ENCODE results near the gene MANEAL. TPM values are rescaled to one million over a fixed set of nuclear protein-coding genes. Genes with fewer than 3 reads are reported as not detected.

MANEAL gene
- total RNA-seq, 3 donors from 2014 or later (not counting 1 experiment from before 2014, with no cell fraction given): 1.6 to 3.8 (median 2.4) TPM

DNA sequence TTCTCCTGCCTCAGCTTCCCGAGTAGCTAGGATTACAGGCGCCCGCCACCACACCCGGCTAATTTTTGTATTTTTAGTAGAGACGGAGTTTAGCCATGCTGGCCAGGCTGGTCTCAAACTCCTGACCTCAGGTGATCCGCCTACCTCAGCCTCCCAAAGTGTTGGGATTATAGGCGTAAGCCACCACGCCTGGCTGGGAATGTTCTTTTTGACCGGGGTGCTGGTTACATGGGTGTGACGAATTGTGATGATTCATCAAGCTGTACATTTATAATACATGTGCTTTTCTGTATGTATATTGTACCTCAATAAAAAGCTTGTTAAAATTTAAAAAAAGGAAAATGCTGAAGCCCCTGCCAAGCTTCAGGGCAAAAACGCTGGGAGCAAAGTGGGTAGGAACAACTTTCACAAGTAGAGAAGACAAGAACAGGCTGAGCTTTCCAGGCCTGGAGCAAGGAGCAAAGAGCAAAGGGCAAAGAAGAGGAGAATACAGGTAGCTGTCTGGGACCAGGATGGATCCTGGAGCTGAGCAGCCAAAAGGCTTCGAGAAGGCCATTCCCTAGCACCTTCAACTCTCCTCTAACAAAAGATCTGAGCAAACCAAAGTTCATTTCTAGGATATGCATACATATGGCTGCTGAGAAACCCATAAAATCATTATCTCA is 34.9 kb downstream of the MANEAL start:
- 100% methylated on average over 10 of the region's 12 CpGs for WGBS (ENCODE audit: insufficient coverage)

DNA sequence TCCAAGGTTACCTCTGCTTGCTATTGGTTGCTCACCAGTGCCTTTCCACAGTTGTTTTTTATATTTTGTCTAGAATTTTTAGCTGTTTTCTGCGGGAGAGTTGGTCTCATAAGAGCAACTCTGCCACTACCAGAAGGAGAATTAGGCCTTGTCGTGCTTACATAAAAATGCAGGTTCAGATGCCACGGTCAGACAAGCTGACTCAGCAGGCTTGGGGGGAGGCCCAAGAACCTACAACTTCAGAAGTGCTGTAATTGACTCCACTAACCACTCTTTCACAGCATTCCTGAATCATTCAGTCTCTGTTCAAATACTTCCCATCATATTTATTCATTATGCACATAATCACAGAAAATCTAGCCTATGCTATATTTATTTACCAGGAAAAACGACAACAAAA is 37.5 kb downstream of the MANEAL start:
- peaks cover 51% of the 10 kb centered on the region for H3K36me3 ChIP-seq (ENCODE audit: control insufficient read depth, insufficient read depth, low read length)
- peaks cover 26% of the 10 kb centered on the region for H3K36me3 Mint-ChIP-seq
- no peak for DNase-seq

More for the DNA sequence above, 34.9 kb downstream of the MANEAL start:
- H3K27ac ChIP-seq (ENCODE audit: low read length): no peak overlapping the region
- Mint-ChIP-seq H3K9me3 (no peaks in the 10 kb centered on the region), H3K27ac (no peak overlapping the region), H3K4me3 (no peak overlapping the region), H3K36me3 (peaks cover 7% of the 10 kb centered on the region), H3K4me1 (peaks cover 2 to 15% of the 10 kb centered on the region in 2 donors), H3K27me3 (ENCODE audit: low read depth in 2 of 2) (no peaks in the 10 kb centered on the region)
- no peaks in the 10 kb centered on the region for H3K9me3 ChIP-seq (ENCODE audit: control insufficient read depth, insufficient read depth, low read length)
- no peak for DNase-seq
- peaks cover 36% of the 10 kb centered on the region for H3K36me3 ChIP-seq (ENCODE audit: control insufficient read depth, insufficient read depth, low read length)
- intact Hi-C loops (cut with micrococcal nuclease): no loop called here
- H3K27me3 ChIP-seq (ENCODE audit: control insufficient read depth, insufficient read depth, low read length): no peaks in the 10 kb centered on the region
- TF ChIP-seq, protein P1, sequence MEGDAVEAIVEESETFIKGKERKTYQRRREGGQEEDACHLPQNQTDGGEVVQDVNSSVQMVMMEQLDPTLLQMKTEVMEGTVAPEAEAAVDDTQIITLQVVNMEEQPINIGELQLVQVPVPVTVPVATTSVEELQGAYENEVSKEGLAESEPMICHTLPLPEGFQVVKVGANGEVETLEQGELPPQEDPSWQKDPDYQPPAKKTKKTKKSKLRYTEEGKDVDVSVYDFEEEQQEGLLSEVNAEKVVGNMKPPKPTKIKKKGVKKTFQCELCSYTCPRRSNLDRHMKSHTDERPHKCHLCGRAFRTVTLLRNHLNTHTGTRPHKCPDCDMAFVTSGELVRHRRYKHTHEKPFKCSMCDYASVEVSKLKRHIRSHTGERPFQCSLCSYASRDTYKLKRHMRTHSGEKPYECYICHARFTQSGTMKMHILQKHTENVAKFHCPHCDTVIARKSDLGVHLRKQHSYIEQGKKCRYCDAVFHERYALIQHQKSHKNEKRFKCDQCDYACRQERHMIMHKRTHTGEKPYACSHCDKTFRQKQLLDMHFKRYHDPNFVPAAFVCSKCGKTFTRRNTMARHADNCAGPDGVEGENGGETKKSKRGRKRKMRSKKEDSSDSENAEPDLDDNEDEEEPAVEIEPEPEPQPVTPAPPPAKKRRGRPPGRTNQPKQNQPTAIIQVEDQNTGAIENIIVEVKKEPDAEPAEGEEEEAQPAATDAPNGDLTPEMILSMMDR (IDR thresholded peaks at IDR 0.05): no peak
- H3K4me3 ChIP-seq (ENCODE audit: low read length): no peak overlapping the region
- no peaks in the 10 kb centered on the region for H3K4me1 ChIP-seq (ENCODE audit: control insufficient read depth, insufficient read depth, low read length)
- ATAC-seq: no peak

DNA sequence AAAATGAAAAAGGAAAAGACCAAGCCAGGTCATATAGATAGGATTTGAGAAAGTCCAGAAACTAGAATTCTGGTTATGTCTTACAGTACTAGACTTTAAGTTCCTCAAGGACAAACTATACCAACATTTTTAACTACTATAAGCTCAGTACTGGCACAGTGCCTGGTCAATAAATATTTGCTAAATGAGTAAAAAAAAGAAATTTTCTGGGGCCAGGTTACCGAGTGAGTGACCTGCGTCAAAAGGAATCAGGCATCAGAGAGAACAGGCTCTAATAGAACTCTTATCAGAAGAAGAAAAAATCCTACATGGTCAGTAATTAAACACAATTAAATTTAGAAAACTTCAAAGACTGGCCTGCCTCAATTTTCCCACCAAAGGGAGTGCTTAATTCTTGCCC is 38.2 kb downstream of the MANEAL start:
- WGBS (ENCODE audit: insufficient coverage): 100% methylated on average over 2 of the region's 2 CpGs
- Histone ChIP-seq H3K36me3 (ENCODE audit: control insufficient read depth, insufficient read depth, low read length) (peaks cover 57% of the 10 kb centered on the region), H3K4me1 (ENCODE audit: control insufficient read depth, insufficient read depth, low read length) (no peaks in the 10 kb centered on the region), H3K9me3 (ENCODE audit: control insufficient read depth, insufficient read depth, low read length) (no peaks in the 10 kb centered on the region), H3K27me3 (ENCODE audit: control insufficient read depth, insufficient read depth, low read length) (no peaks in the 10 kb centered on the region), H3K4me3 (ENCODE audit: low read length) (no peak overlapping the region), H3K27ac (ENCODE audit: low read length) (no peak overlapping the region)
- DNase-seq (no peak), ATAC-seq (no peak)
- no peak overlapping the region for H3K27ac Mint-ChIP-seq
- intact Hi-C loops (cut with micrococcal nuclease): no loop called here
- no peaks in the 10 kb centered on the region for H3K4me1 Mint-ChIP-seq
- H3K9me3 Mint-ChIP-seq: no peaks in the 10 kb centered on the region
- H3K4me3 Mint-ChIP-seq: no peak overlapping the region
- H3K27me3 Mint-ChIP-seq (ENCODE audit: low read depth in 2 of 2): no peaks in the 10 kb centered on the region
- peaks cover 26% of the 10 kb centered on the region for H3K36me3 Mint-ChIP-seq
- TF ChIP-seq, protein P1 (IDR thresholded peaks at IDR 0.05): no peak

More for the DNA sequence above, 37.5 kb downstream of the MANEAL start:
- Mint-ChIP-seq H3K4me3 (no peak overlapping the region), H3K9me3 (no peaks in the 10 kb centered on the region), H3K27me3 (ENCODE audit: low read depth in 2 of 2) (no peaks in the 10 kb centered on the region), H3K4me1 (no peaks in the 10 kb centered on the region), H3K27ac (no peak overlapping the region)
- Histone ChIP-seq H3K4me1 (ENCODE audit: control insufficient read depth, insufficient read depth, low read length) (no peaks in the 10 kb centered on the region), H3K27me3 (ENCODE audit: control insufficient read depth, insufficient read depth, low read length) (no peaks in the 10 kb centered on the region), H3K9me3 (ENCODE audit: control insufficient read depth, insufficient read depth, low read length) (no peaks in the 10 kb centered on the region), H3K4me3 (ENCODE audit: low read length) (no peak overlapping the region), H3K27ac (ENCODE audit: low read length) (no peak overlapping the region)
- 97% methylated on average over 4 of the region's 4 CpGs for WGBS (ENCODE audit: insufficient coverage)
- no peak for ATAC-seq
- TF ChIP-seq, protein P1 (IDR thresholded peaks at IDR 0.05): no peak
- intact Hi-C loops (cut with micrococcal nuclease): no loop called here

DNA sequence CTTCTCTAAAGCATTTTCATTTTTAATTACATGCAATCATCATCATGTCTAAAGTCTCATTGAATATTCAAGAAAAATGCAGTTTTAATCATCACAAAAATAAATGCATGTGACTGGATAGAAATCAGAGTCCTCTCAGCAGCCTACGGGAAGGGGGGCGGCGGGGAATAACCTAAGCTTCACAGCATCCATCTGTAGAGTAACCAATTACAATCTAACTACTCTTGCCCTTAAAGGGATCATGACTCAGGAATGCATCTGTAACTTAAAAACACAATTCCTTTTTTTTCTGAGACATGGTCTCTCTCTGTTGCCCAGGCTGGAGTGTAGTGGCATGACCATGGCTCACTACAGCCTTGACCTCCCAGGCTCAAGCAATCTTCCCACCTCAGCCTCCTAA is 43.1 kb downstream of the MANEAL start:
- Histone ChIP-seq H3K27ac (ENCODE audit: low read length) (no peak overlapping the region), H3K27me3 (ENCODE audit: control insufficient read depth, insufficient read depth, low read length) (no peaks in the 10 kb centered on the region), H3K9me3 (ENCODE audit: control insufficient read depth, insufficient read depth, low read length) (no peaks in the 10 kb centered on the region), H3K4me3 (ENCODE audit: low read length) (no peak overlapping the region), H3K4me1 (ENCODE audit: control insufficient read depth, insufficient read depth, low read length) (no peaks in the 10 kb centered on the region), H3K36me3 (ENCODE audit: control insufficient read depth, insufficient read depth, low read length) (peaks cover 64% of the 10 kb centered on the region)
- no peak for ATAC-seq
- peaks cover 19% of the 10 kb centered on the region for H3K36me3 Mint-ChIP-seq
- H3K4me3 Mint-ChIP-seq: no peak overlapping the region
- 67% methylated on average over 3 of the region's 3 CpGs for WGBS (ENCODE audit: insufficient coverage)
- intact Hi-C loops (cut with micrococcal nuclease): no loop called here
- no peaks in the 10 kb centered on the region for H3K9me3 Mint-ChIP-seq
- no peak for DNase-seq
- no peaks in the 10 kb centered on the region for H3K27me3 Mint-ChIP-seq (ENCODE audit: low read depth in 2 of 2)
- H3K27ac Mint-ChIP-seq: no peak overlapping the region
- peaks cover 0 to 6% of the 10 kb centered on the region in 2 donors for H3K4me1 Mint-ChIP-seq
- TF ChIP-seq, protein P1 (IDR thresholded peaks at IDR 0.05): no peak

Measured in natural killer cell (primary cell).